ENCODE measurements around the gene VAT1L.

Gene VAT1L

DNA sequence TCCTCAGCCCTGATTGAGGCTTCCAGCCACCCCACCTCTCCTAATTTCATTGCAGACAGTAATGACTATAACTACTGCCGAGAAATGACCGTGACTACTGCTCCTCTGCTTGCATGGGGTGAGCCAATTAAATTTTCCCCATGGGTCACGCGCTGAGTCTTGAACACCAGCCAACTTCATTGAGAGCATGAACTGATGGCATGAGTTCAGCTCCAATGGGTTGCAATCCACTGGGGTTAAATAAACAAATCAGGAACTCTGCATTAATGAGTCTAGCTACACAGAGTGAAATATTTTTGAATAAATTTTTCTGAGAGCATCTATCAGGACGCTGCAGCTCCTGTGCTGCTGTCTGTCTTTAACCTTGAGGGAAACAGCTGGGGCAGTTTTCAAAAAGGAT lies 172.4 kb downstream of the VAT1L start:
- no peak for DNase-seq
- Histone ChIP-seq H3K4me3 (ENCODE audit: low read length) (no peak overlapping the region), H3F3A (ENCODE audit: insufficient read depth, low read length) (no peaks in the 10 kb centered on the region), H2AFZ (ENCODE audit: low read length) (no peak overlapping the region), H3K9me3 (replicated peaks; ENCODE audit: insufficient read depth, low read length) (no peaks in the 10 kb centered on the region), H3K4me1 (ENCODE audit: low read length) (no peaks in the 10 kb centered on the region), H3K4me2 (ENCODE audit: low read depth, low read length) (no peak overlapping the region), H3K79me2 (ENCODE audit: low read length) (no peaks in the 10 kb centered on the region), H4K20me1 (ENCODE audit: insufficient read depth, low read length) (no peaks in the 10 kb centered on the region), H3K36me3 (replicated peaks; ENCODE audit: insufficient read depth, low read length) (no peaks in the 10 kb centered on the region), H3K27me3 (replicated peaks; ENCODE audit: insufficient read depth, low read length) (no peaks in the 10 kb centered on the region), H3K9me2 (replicated peaks; ENCODE audit: insufficient read depth, low read length) (no peaks in the 10 kb centered on the region), H3K9ac (ENCODE audit: low read length) (no peak overlapping the region), H3K27ac (ENCODE audit: low read length) (no peak overlapping the region)
- no peak for TF ChIP-seq EZH2phosphoT487 (IDR thresholded peaks at IDR 0.05; ENCODE audit: low read length)
- no peak for TF ChIP-seq EZH2 (optimal IDR thresholded peaks at IDR 0.05; ENCODE audit: low read depth, low read length)

- H3K9me3 ChIP-seq (replicated peaks; ENCODE audit: insufficient read depth, low read length), result no peaks in the 10 kb centered on the region
- DNase-seq, result no peak
These were observed 173.4 kb downstream of the VAT1L start for GRCh38 chr16:77961814-77962213.

DNA sequence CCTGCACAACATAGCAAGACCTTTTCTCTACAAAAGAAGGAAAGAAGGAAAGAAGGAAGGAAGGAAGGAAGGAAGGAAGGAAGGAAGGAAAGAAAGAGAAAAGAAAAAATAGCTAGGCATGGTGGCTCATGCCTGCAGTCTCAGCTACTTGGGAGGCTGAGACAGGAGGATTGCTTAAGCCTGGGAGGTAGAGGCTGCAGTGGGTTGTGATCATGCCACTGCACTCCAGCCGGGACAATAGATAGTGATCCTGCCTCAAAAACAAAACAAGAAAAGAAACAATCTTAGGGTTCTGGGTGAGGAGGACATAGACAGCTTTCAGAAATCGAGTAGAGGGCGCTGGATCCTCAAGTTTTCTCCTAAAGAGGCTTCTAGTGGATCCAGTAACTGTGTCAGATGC lies 174.3 kb downstream of the VAT1L start:
- Histone ChIP-seq H3K27me3 (replicated peaks; ENCODE audit: insufficient read depth, low read length) (no peaks in the 10 kb centered on the region), H4K20me1 (ENCODE audit: insufficient read depth, low read length) (no peaks in the 10 kb centered on the region), H3K79me2 (ENCODE audit: low read length) (no peaks in the 10 kb centered on the region), H3K36me3 (replicated peaks; ENCODE audit: insufficient read depth, low read length) (no peaks in the 10 kb centered on the region), H3K4me3 (ENCODE audit: low read length) (no peak overlapping the region), H3K4me1 (ENCODE audit: low read length) (no peaks in the 10 kb centered on the region), H3K9ac (ENCODE audit: low read length) (no peak overlapping the region), H3F3A (ENCODE audit: insufficient read depth, low read length) (no peaks in the 10 kb centered on the region), H3K4me2 (ENCODE audit: low read depth, low read length) (no peak overlapping the region), H3K27ac (ENCODE audit: low read length) (no peak overlapping the region), H2AFZ (ENCODE audit: low read length) (no peak overlapping the region), H3K9me3 (replicated peaks; ENCODE audit: insufficient read depth, low read length) (no peaks in the 10 kb centered on the region), H3K9me2 (replicated peaks; ENCODE audit: insufficient read depth, low read length) (no peaks in the 10 kb centered on the region)
- no peak for DNase-seq
- TF ChIP-seq EZH2phosphoT487 (IDR thresholded peaks at IDR 0.05; ENCODE audit: low read length) (no peak), EZH2 (optimal IDR thresholded peaks at IDR 0.05; ENCODE audit: low read depth, low read length) (no peak), CTCF (IDR thresholded peaks at IDR 0.05; ENCODE audit: low read length) (no peak)

More at GRCh38 chr16:77961814-77962213, 173.4 kb downstream of the VAT1L start:
- no peak overlapping the region for H3K4me3 ChIP-seq (ENCODE audit: low read length)
- H3K36me3 ChIP-seq (replicated peaks; ENCODE audit: insufficient read depth, low read length), result no peaks in the 10 kb centered on the region
- H2AFZ ChIP-seq (ENCODE audit: low read length), result no peak overlapping the region
- no peaks in the 10 kb centered on the region for H4K20me1 ChIP-seq (ENCODE audit: insufficient read depth, low read length)
- no peaks in the 10 kb centered on the region for H3K79me2 ChIP-seq (ENCODE audit: low read length)
- TF ChIP-seq EZH2 (optimal IDR thresholded peaks at IDR 0.05; ENCODE audit: low read depth, low read length) (no peak), EZH2phosphoT487 (IDR thresholded peaks at IDR 0.05; ENCODE audit: low read length) (no peak), CTCF (IDR thresholded peaks at IDR 0.05; ENCODE audit: low read length) (no peak)
- no peaks in the 10 kb centered on the region for H3K27me3 ChIP-seq (replicated peaks; ENCODE audit: insufficient read depth, low read length)
- no peaks in the 10 kb centered on the region for H3K9me2 ChIP-seq (replicated peaks; ENCODE audit: insufficient read depth, low read length)
- no peak overlapping the region for H3K4me2 ChIP-seq (ENCODE audit: low read depth, low read length)
- H3K9ac ChIP-seq (ENCODE audit: low read length), result no peak overlapping the region
- no peak overlapping the region for H3K27ac ChIP-seq (ENCODE audit: low read length)
- H3K4me1 ChIP-seq (ENCODE audit: low read length), result no peaks in the 10 kb centered on the region
- no peaks in the 10 kb centered on the region for H3F3A ChIP-seq (ENCODE audit: insufficient read depth, low read length)

DNA sequence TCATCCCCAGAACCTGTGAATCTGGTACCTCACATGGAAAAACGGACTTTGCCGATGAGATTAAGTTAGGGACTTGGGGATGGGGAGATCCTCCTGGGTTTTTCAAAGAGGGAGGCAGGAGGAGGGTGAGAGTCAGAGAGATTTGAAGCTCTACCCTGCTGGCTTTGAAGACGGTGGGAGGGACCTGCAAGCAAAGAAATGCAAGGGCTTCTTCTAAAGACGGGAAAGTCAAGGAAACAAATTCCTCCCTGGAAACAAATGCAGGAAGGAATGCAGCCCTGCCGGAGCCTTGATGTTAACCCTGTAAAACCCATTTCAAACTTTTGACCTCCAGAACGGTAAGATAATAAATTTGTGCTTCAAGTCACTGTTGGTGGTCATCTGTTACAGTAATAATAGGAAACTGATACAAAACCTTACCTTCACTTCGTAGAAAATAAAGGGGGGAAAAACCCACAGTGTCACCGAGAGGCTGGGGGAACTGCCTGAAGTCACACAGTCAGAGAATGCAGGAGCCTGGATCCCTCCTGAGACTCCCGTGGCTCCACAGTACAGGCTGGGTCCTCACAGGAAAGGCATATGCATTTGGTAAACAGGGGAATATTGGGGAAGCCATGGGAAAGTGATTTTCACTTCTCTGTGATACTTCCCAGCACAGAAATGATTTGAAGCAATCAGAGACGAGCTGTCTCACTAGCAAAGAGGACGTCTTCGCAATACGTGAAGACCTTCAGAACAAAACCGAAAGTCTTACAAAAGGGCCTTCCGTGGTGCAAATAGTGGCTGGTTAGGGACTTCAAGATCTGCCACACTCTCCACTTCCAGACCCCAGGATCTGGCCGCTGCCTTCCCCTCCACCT lies 175.1 kb downstream of the VAT1L start:
- no peaks in the 10 kb centered on the region for H3K4me1 ChIP-seq (ENCODE audit: low read length)
- peak overlapping the region; percentile 49 for H3K4me2 ChIP-seq (ENCODE audit: low read depth, low read length)
- H3K9me3 ChIP-seq (replicated peaks; ENCODE audit: insufficient read depth, low read length), result no peaks in the 10 kb centered on the region
- no peak overlapping the region for H3K9ac ChIP-seq (ENCODE audit: low read length)
- no peaks in the 10 kb centered on the region for H3K9me2 ChIP-seq (replicated peaks; ENCODE audit: insufficient read depth, low read length)
- H3K27me3 ChIP-seq (replicated peaks; ENCODE audit: insufficient read depth, low read length), result no peaks in the 10 kb centered on the region
- no peaks in the 10 kb centered on the region for H3F3A ChIP-seq (ENCODE audit: insufficient read depth, low read length)
- no peak for TF ChIP-seq CTCF (IDR thresholded peaks at IDR 0.05; ENCODE audit: low read length)
- no peak overlapping the region; the same call in 1 of the 2 replicates for H3K4me3 ChIP-seq (ENCODE audit: low read length)
- no peaks in the 10 kb centered on the region for H3K79me2 ChIP-seq (ENCODE audit: low read length)
- DNase-seq, result no peak
- H3K36me3 ChIP-seq (replicated peaks; ENCODE audit: insufficient read depth, low read length), result no peaks in the 10 kb centered on the region
- H4K20me1 ChIP-seq (ENCODE audit: insufficient read depth, low read length), result no peaks in the 10 kb centered on the region
- H3K27ac ChIP-seq (ENCODE audit: low read length), result no peak overlapping the region
- H2AFZ ChIP-seq (ENCODE audit: low read length), result peak overlapping the region; percentile 51
